GM19043 (cell line): Measurements from ENCODE around the gene DUSP9.
"Not testable (repeated sequence)": the region's sequence is repeated elsewhere in the genome, so short reads cannot be mapped to it uniquely, and the experiment has no call there.

Source experiments
- ATAC-seq: cut with Tn5 transposase; IDR thresholded peaks from one replicate; pipeline ENCODE4 v1.9.1; 2021; ENCODE audit warnings: low read depth; ENCODE audit not compliant: unreplicated experiment

DUSP9 gene, protein sequence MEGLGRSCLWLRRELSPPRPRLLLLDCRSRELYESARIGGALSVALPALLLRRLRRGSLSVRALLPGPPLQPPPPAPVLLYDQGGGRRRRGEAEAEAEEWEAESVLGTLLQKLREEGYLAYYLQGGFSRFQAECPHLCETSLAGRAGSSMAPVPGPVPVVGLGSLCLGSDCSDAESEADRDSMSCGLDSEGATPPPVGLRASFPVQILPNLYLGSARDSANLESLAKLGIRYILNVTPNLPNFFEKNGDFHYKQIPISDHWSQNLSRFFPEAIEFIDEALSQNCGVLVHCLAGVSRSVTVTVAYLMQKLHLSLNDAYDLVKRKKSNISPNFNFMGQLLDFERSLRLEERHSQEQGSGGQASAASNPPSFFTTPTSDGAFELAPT

DNA sequence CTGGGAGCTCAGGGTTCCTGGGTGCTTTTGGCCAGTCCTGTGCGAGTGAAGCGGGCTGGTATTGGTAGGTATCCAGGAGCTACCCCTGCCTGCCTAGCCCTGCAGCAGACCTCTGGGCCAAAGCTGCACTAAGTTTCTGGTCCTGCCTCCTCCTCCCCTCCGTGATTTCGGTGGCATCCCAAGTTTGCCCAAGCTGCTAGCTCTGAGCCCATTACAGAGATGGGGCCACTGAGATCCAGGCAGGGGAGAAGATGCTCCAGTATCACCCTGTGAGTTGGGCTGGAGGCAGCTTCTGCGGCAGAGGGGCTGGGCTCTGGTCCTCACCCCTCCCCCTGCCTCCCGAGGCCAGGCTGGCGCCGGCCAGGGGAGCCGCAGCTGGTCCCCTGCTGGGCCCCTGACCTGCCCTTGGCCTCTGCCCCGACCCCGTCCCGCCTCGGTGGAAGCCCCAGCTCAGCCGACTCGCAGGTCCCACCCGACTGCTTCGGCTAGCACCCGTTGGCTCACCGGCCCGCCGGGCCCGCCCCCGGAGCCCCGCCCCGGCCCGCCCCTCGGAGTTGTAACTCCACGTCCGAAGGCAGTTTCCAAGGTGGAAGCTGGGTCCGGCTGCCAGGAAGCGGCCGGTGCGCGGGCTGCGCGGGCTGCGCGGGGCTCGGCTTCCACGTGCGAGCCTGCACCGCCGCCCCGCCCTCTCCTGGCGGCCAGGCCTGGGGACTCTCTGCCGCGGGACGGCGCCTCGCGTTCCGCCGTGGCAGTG, at the start of gene DUSP9:
Gene DUSP9, plus strand, starts transcription at position 584 of the 754 bp plus-strand sequence. CDS start 751 bp downstream, outside the sequence.
- no peak for ATAC-seq

DNA sequence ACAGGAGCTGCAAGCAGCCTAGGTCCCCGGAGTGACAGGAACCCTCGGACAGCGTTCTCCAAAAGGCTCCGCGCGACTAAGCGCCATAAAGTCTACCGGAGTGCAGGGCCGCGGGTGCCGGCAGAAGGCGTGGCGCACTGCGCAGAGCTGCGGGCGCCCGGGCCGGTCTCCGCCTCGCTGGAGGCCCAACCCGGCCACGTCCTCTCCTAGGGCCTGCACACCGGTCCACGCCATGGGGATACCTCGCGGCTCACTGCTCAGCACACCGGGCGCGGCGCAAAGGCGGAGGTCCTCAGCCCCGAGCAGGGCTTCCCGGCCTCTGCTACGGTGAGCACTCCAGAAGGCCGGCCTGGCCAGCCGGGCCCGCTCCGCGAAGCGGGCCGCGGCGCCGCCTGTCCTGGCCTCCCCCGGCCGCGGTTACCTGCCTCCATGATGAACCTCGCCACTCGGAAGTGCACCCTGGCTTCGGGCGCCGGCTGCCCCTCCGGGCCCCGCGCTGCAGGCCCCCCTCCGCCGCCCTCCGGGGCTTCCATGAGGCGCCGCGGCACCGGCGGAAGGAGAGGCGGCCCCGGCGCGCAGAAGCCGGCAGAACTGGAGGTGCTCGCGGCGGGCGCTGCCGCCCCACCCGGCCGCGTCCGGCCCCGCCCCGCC, 48.3 kb upstream of the DUSP9 start, which contains the start of gene CCNQ:
Gene CCNQ, minus strand, starts transcription at position 599 of the 651 bp plus-strand sequence. Its CDS starts 66 bp downstream, at position 533.
- peak; percentile 42 for ATAC-seq

DNA sequence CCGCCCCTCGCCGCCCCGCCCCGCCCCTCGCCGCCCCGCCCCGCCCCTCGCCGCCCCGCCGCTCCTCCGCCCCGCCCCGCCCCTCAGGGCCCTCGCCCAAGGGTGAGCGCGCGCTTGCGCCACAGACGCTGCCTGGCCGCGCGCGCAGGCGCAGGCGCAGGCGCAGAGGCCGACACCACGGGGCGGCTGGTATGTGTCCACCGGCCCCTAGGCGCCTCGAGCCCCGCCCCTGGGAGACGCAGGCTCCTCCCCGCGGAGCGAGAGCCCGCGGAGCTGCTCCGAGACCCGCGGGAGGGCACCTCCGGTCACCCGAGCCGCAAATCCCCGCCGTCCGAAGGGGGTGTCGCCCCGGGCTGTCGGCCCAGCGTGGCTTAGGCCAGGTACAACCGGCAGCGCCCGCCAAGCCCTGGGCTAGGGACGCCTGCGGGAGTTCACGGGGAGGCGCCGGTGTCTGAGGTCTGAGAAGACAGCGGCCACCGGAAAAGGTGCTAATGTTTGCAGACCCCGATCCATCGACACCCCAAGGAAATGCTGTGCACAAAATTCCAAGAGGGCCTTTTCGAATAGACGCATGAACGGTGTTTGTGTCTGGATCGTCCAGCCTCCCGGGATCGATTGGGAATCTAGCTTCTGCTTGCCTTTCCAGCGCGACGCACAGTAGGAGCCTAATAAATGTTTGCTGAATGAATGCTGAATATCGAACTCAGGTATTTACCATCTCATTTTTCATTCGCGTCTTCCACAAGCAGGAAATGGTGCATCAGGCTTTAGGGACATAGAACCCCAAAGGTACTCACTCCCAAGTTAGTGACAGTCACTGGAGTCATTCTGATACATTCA, 47.6 kb upstream of the DUSP9 start:
- peak; percentile 72 for ATAC-seq

DNA sequence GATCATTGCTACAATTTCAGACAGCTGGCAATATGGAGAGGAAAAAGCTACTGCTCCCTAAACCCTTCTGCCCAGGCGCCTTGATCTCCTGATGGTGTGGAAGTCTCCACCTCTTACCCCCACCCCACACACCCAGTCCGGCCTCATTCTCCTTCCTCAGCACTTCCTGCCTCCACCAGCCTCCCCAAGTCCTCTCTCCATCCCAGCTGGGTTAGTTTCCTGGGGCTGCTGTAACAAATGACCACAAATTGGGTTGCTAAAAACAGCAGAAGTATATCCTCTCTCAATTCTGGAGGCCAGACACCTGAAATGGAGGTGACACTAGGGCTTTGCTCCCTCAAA, 47.0 kb upstream of the DUSP9 start:
- no peak for ATAC-seq

DNA sequence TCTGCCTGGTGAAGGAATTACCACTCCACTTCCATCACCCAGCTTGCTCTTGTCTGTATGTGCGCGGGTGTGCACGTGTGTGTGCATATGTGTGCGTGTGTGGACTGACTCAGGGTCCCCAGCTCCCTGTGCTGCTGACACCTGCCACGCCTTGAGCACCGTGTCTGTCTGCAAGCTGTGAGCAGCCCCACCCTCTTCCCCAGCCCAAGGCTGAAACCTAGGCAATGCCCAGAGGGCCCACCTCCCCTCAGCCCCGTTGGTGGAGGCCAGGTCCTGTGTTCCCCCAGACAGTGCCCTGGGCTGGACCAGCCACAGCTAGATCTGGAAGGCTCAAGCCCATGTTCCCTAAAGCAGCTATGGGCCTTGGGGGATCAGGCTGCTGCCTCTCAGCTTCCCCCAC, 46.1 kb upstream of the DUSP9 start:
- no peak for ATAC-seq

DNA sequence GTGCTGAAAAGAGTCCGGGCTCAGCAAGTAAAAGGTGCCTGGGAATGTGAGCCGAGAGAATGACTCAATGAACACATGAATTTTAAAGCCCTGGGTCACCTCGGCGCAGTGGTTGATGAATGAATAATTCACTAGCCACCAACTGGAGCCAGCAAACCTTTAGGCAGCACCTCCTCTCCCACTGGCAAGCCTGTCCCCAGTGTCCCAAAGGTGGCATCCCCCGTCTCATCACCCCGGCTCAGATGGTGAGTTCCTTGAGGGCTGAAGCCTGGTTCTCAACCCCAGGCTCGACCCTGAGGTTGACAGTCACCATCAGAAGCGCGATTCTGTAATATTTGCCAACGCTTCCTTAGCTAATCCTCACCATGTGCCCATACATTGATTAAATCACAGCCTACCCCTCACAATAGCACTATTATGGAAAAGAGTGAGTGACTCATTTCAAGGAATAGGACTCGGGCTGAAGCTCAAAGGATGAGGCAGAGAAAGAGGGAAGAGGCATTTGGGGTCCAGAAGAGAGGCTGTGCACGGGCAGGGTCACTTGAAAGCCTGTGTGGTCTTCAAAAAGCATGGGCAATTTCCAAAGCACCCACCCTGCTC, 45.4 kb upstream of the DUSP9 start:
- no peak for ATAC-seq

DNA sequence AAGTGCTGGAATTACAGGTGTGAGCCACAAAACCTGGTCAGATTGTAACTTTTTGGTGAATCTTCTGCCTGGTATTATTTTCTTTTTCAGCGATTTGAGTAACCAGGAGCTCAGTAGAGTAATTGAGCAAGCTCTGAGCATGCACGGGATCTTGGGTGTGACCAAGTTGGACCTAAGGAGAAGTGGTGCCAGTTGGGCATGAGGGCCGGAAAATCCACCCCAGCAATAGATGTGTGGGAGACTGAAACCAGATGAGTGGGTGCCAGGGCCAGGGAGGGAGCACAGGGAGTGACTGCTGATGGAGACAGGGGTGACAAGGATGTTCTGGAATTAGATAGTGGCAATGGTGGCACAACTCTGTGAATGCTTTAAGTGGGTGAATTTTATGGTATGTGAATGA, 44.4 kb upstream of the DUSP9 start:
- ATAC-seq: no peak

DNA sequence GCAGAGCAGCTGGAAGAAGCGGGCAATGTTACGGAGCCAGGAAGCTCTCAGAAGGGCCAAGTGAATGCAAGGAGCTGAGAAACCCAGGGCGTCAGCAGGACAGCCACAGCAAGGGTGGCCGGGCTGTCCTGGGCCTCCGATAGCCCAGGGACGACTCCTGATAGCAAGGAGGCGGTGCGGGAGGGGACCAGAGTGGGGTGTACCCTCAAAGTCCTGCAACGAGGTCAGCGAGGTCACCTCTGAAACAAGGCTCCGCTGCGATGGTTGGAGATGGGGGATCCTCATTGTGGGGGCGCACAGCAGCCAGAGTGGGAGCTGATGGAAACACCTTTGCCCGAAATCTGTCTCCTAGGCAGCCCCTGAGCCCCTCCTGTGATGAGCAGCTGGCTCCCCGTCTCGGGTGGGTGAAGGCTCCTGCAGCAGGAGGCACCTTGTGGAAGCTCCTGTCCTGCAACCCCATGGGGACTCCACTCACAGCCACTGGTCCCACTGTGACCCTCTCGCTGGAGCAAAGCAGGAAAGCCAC, 43.8 kb upstream of the DUSP9 start:
- ATAC-seq: no peak

DNA sequence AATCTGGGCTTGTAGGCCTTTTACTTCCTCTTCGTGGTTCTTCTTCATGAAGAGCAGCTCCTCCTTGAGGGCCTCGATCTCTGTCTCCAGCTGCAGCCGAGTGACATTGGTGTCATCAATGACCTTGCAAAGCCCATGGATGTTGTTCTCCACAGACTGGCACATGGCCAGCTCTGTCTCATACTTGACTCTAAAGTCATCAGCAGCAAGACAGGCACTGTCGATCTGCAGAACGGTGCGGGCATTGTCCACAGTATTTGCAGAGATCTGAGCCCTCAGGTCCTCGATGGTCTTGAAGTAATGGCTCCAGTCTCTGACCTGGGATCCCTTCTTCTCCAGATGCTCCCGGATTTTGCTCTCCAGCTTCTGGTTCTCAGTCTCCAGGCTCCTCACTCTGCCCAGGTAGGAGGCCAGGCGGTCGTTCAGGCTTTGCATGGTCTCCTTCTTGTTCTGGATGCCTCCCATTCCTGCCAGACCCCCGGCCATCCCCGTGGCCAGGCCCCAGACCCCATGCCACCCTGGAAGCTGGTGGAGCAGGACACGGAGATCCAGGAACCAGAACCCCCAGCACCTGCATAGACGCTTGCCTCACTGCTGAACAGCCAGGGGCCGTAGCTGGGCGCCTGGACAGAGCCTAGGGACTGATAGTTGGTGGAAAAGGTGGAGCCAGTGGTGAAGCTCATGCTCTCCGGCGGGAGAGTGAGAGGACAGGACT, 42.2 kb upstream of the DUSP9 start:
- ATAC-seq: not testable (repeated sequence)

DNA sequence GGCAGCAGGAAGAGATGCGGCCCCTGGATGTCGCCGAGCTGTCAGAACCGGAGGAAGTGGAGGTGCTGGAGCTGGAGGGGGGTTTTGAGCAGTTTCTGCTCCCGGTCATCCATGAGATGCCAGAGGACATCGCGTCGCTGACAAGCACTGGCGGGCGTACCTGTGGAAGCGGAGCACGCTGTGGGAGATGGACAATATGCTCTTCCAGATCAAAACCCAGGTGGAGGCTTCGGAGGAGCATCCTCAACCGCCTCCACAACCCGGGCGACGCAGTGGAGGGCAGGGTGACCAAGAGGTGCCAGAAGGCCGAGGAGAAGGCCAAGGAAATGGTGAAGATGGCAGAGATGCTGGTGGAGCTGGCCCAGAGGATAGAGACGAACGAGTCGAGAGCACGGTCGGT, 40.5 kb upstream of the DUSP9 start:
- no peak for ATAC-seq

DNA sequence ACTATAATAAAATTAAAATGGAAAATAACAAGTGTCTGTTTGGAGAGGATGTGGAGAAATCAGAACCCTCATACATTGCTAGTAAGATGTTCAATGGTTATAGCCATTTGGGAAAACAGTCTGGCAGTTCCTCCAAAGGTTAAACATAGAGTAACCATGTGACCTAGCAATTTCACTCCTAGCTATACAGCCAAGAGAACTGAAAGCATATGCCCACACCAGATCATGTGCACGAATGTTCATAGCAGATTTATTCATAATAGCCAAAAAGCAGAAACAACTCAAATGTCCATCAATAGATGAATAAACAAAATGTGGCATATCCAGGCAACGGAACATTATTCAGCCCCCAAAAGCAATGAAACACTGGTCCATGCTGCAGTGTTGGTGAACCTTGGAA, 38.6 kb upstream of the DUSP9 start:
- no peak for ATAC-seq

DNA sequence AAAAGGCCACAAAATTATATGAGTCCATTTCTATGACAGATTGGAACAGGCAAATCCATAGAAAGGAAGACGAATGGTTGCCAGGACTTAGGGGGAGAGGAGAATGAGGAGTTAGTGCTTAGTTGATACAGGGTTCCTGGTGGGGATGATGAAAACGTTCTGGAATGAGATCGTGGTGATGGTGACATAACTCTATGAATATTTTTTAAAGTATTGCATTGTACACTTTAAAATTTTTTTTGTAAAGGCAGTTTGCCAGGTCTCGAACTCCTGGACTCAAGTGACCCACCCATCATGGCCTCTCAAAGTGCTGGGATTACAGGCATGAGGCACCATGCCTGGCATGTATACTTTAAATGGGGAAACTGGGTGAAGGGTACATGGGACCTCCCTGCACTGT, 38.2 kb upstream of the DUSP9 start:
- no peak for ATAC-seq

DNA sequence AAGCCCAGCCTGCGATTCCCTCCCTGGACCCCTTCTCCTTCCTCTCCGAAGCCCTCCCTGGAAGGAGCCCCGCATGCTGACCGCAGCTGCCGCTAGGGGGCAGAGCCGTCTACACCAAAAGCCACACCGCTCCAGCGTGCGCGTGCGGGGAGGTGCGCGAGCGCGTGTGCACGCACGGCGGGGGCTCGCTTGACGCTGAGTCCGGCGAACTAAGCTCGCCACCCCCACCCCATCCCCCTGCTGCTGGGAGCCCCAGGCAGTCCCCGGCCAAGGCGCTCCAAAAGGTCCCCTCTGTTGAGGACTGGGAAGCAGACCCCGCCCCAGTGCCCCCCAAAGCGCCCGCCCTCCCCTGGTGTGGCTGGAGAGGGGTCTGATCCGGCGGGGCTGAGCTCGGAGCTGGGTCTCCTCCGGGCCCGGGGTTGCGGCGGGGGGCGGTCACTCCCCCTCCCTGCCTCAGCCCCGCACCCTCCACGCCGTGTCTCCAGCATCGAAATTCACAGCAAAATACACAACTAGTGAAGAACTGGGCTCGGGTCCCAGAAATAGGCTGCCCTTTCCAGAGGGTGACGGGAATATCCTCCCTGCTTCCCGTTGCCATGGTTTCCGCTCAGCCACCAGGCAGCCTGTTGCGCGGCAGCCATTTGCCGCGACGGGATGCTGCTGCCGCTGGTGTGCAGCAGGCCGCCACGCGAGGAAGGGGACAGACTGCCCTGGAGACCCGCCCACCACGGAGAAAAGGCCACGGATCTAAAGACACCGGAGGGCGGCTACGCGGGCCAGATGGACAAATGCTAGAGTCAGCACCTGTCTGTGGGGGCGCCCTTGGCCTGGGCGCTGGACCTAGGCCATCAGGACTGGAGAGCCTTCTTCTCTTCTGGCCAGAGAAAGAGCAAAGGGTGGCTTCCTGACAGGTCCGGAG, 36.8 kb upstream of the DUSP9 start:
- no peak for ATAC-seq

DNA sequence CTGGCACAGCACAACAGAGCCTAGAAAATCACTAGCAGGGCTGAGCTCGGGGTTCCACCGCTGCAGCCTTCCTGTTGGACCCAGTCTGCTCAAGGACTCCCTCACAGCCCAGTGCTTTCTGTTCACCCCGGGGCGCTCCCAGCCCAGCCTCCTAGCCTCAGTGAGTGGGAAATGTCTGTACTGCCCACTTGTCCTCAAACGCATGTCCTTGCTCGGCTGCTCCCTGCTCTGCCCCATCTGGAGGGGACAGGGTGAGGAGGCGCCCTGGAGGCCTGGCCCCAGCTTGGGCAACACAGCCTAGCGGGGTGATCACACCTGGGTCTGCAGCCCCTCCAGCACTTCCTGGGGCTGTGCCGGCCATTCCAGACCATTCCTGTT, 36.2 kb upstream of the DUSP9 start:
- ATAC-seq: no peak

DNA sequence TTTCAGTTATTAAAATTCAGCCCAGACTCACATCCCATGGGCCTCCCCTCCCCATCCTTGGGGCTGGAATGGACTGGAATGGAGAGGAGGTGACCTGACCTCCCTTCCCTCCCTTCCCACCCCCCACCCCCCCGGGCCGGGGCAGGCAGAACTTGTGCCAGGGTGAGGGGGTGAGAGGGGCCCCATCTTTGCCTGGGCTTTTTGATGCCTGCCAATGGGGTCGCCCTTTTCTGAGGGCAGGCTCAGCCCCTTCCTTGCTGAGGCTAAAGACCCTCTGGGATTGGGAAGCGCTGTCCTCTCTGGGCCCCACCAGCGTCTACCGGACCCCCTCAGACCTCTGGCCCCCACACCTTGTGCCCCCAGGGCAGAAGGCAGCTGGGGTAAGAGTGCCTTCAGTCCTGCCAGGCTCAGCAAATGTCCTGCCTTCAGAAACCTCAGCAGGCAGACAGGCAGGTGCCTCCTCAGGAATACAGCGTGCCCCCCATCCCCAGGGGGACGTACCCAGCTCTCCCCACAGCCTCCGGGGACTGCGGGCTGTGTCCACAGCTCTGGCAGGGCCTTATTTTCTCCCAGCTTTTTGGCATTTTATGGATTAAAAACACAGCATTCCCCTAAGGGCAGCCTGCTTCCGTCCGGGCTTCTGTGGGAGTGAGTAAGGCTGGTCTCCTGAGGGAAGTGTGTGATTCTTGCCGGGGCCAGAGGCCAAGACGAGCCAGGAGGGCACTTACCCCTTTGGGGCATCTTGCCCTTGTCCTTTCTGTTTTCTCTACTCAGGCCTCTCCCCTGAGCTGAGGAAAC, 35.5 kb upstream of the DUSP9 start:
- no peak for ATAC-seq

DNA sequence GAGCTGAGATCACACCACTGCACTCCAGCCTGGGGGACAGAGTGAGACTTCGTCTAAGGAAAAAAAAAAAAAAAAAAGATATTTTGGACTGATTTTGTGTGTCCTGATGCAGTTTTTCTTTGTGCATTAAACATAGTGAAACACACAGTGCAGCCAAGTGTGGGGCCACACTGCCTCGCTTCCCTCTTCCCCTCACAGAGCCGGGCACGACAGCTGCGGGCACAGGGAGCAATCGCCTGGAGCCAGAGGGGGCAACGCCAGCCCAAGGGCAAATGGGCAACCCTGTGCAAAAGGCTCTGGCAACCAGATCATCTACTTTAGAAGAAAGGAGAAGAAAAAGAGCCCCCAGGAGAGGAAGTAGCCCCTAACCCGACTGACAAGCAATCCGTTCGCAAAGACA, 34.6 kb upstream of the DUSP9 start:
- ATAC-seq: no peak

DNA sequence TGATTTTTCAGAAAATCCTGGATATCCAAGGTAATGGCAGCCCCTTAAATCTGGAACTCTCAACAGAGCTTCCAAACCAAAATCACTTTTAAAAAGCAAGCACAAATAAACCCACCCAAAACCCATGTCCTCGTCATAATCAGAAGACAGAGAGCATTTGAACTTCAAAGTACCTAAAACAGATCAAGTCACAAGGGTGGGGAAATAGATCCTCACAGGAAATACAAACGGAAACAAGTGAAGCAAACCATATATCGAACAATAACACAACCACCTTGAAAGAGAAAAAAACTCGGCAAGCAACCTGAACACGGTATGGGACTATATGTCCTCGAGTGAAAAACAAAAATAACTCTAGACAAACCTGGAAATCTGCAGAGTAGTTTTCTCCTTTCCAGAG, 32.2 kb upstream of the DUSP9 start:
- no peak for ATAC-seq

DNA sequence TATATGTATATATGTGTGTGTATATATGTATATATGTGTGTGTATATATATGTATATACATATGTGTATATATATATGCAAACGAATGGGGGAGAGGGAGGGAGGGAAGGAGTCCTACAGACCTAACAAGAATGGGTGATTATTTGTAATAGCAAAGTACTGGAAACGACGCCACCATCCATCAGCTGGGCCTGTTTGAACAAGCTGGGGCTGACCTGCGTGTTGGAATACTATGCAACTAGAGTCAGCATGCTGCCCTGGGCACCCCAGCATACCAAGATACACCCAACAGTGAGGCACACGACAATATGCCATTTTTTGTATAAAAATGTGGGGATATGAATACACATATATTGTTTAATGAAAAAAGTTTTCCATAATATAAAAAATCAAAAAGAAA, 26.4 kb upstream of the DUSP9 start:
- ATAC-seq: no peak
